NCI-H2227 treated with DMSO at 0.1 percent for 48 hours (cell line): ENCODE results near the gene CD33.

Experiments used
- DNase-seq: peaks from one replicate; lab custom pipeline; 2025; lab: John Stamatoyannopoulos, UW

The CD33 gene

GRCh38 chr19:51258165-51259160 lies 33.6 kb downstream of the CD33 start:
- DNase-seq = no peak

- no peak for DNase-seq
These were observed 34.7 kb downstream of the CD33 start for GRCh38 chr19:51259348-51260245.

GRCh38 chr19:51263808-51264207 lies 38.9 kb downstream of the CD33 start:
- no peak for DNase-seq

GRCh38 chr19:51271067-51271466 lies 46.2 kb downstream of the CD33 start:
- DNase-seq = no peak

DNA sequence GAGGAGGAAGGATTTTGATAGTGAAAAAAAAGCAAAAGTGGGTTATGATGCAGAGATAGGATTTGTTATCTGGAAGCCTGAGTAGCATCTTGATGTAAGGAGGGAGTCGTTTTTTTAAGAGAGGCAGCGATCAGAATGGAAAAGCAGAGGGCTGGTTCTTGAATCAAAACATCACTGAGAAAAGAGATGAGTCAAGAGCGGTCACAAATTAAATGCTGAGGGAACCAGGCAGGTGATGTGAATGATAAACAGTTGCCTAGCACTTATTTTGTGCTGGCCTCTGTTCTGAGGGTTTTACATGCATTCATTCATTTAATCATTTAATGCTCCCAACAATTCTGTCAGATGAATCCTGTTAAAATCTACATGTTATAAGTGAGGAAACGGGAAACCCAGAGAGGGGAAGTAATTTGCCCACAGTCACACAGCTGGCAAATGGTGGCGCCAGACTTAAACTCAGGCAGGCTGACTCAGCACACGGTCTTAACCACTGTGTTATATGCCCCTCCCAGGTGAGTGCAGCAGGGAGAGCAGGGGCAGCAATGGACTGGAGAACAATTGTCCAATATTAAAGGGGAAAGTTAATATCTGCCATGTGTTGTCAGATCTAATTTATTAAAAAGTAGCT lies 47.4 kb downstream of the CD33 start:
- DNase-seq = no peak

DNA sequence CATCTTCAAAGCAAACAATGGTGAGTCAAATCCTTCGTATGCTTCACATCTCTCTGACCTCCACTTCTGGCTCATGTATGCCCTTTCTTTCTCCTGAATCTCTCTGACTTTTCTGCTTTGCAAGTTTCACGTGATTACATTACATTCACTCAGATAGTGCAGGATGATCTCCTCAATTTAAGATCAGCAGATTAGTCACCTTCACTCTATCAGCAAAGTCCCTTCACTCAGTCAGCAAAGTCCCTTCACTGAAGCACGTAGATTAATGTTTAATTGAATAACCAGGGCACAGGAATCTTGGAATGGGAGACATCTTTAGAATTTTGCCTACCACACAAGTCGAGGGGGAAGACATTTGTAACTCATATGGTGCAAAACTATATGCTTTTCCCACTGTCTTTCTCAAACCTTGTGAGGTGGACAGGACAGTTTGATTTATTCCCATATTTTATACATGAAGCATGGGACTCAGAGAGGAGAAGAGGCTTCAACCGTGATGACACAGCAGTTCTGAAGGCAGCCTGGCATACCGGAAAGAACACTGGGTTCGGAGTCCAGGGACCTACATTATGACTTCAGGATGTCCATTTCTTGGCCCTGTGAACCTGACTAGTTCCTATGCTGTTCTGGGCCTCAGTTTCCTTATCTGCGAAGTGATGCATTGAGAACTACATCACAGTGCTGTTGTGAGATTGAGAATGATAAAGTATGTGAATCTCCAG lies 49.3 kb downstream of the CD33 start:
- DNase-seq = no peak

- no peak for DNase-seq
These were observed 52.2 kb downstream of the CD33 start for GRCh38 chr19:51277112-51277511.

- DNase-seq = no peak
These were observed 57.5 kb downstream of the CD33 start for GRCh38 chr19:51282335-51282734.

DNA sequence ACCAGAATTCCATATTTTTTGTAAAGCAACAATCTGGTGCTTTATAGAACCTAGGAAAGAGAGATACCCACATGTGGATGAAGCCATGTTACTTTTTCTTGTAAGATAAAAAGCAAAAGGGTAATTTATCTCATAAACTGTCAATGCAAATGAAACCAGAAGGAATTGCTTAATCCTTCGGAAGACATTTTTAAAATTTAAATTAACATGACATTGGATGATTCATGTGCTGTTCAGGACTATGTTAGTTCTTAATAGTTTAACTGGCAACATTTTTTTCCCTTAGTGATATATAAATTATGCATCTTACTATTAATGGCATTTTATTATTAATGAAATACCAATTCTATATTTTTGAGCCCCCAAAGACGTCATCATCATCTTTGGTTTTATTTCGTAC lies 60.8 kb downstream of the CD33 start:
- DNase-seq = no peak
